Measurements from ENCODE around the gene ZSCAN5B. TPM values are rescaled to one million over a fixed set of nuclear protein-coding genes. Genes with fewer than 3 reads are reported as not detected.
"Not testable (repeated sequence)": the region's sequence is repeated elsewhere in the genome, so short reads cannot be mapped to it uniquely, and the experiment has no call there.

The ZSCAN5B gene
- total RNA-seq, 4 donors from 2014 or later: 1.2 TPM; not detected in 3

- H3K4me1 ChIP-seq: no peaks in the 10 kb centered on the region
- H3K27ac ChIP-seq (replicated peaks in 1 of 4): no peak overlapping the region
- H3K36me3 ChIP-seq: no peaks in the 10 kb centered on the region
- DNase-seq (ENCODE audit: extremely low spot score): no peak
- H3K4me3 ChIP-seq: no peak overlapping the region
- peaks cover 0 to 30% (median 0%) of the 10 kb centered on the region in 4 donors for H3K27me3 ChIP-seq
- 61% methylated on average over 12 of the region's 17 CpGs for WGBS
- intact Hi-C loops (cut with DNase I): no loop called here
- no peaks in the 10 kb centered on the region for H3K9me3 ChIP-seq
- TF ChIP-seq EP300 (IDR thresholded peaks at IDR 0.05): no peak
- no peak for TF ChIP-seq CTCF (IDR thresholded peaks at IDR 0.05)
- no peak for TF ChIP-seq POLR2A (IDR thresholded peaks at IDR 0.05; ENCODE audit: low read depth)
- no peak for TF ChIP-seq POLR2AphosphoS5 (IDR thresholded peaks at IDR 0.05)
Measured at GRCh38 chr19:56189785-56190184, 7.8 kb downstream of the ZSCAN5B start.

GRCh38 chr19:56177564-56178243, 19.9 kb downstream of the ZSCAN5B start:
- H3K27ac ChIP-seq (replicated peaks in 1 of 4): no peak overlapping the region
- H3K4me1 ChIP-seq: no peaks in the 10 kb centered on the region
- intact Hi-C loops (cut with DNase I): no loop called here
- no peaks in the 10 kb centered on the region for H3K9me3 ChIP-seq
- DNase-seq (ENCODE audit: extremely low spot score): no peak
- no peak overlapping the region for H3K4me3 ChIP-seq
- peaks cover 0 to 61% (median 0%) of the 10 kb centered on the region in 4 donors for H3K27me3 ChIP-seq
- H3K36me3 ChIP-seq: no peaks in the 10 kb centered on the region
- 69% methylated on average over 11 of the region's 11 CpGs for WGBS
- TF ChIP-seq POLR2AphosphoS5 (IDR thresholded peaks at IDR 0.05): no peak
- no peak for TF ChIP-seq CTCF (IDR thresholded peaks at IDR 0.05)
- TF ChIP-seq POLR2A (IDR thresholded peaks at IDR 0.05; ENCODE audit: low read depth): no peak
- no peak for TF ChIP-seq EP300 (IDR thresholded peaks at IDR 0.05)

DNA sequence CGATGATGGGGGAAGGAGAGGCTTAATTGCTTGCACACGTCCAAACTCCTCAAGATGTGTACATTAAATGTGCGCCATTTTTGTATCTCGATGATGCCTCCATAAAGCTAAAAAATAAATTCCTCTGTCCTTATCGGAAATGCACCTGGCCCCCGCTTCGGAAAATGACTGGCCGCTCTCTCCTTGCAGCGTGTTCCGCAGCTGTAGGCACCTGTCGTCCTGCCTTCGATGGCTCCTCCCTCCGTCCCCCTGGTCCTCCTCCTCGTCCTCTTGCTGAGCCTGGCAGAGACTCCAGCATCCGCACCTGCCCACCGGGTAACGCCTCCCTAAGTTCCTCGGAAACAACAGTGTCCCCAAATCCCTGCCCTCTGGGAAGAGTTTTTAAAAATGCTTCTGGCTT, 20.7 kb downstream of the ZSCAN5B start:
- Histone ChIP-seq H3K4me3 (no peak overlapping the region), H3K27ac (replicated peaks in 1 of 4) (no peak overlapping the region), H3K27me3 (peaks cover 0 to 53% (median 0%) of the 10 kb centered on the region in 4 donors), H3K9me3 (no peaks in the 10 kb centered on the region), H3K36me3 (no peaks in the 10 kb centered on the region), H3K4me1 (peaks cover 0 to 2% (median 0%) of the 10 kb centered on the region in 4 donors)
- intact Hi-C loops (cut with DNase I): no loop called here
- TF ChIP-seq POLR2A (IDR thresholded peaks at IDR 0.05; ENCODE audit: low read depth) (no peak), POLR2AphosphoS5 (IDR thresholded peaks at IDR 0.05) (no peak), CTCF (IDR thresholded peaks at IDR 0.05) (no peak), EP300 (IDR thresholded peaks at IDR 0.05) (no peak)
- DNase-seq (ENCODE audit: extremely low spot score): no peak
- 62% methylated on average over 18 of the region's 18 CpGs for WGBS

- H3K36me3 ChIP-seq; intact Hi-C loops (cut with DNase I); H3K9me3 ChIP-seq; H3K4me3 ChIP-seq; DNase-seq (ENCODE audit: extremely low spot score); H3K27ac ChIP-seq (replicated peaks in 1 of 4); H3K4me1 ChIP-seq: not testable (repeated sequence)
- no CpG with 5 or more reads among the region's 11 CpGs for WGBS
- peaks cover 0 to 47% (median 0%) of the 10 kb centered on the region in 4 donors for H3K27me3 ChIP-seq
Measured at GRCh38 chr19:56176310-56176709, 21.3 kb downstream of the ZSCAN5B start.

DNA sequence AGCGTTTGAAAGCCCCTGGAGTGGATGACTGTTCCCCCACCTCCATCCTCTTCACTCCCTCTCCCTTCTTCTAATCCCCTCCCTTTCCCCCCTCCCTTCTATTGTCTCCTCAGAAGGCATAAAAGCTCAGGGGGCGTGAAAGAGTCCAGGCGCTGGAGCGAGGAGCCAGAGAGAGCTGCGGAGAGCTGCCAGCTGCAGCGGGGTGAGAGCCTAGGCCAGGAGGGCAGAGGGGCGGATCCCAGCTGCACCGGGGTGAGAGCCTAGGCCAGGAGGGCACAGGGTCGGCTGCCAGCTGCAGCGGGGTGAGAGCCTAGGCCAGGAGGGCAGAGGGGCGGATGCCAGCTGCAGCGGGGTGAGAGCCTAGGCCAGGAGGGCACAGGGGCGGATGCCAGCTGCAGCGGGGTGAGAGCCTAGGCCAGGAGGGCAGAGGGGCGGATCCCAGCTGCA, 21.7 kb downstream of the ZSCAN5B start, which contains the start of gene GALP:
Gene GALP, plus strand, starts transcription at position 148 of the 447 bp plus-strand sequence. CDS start 1,101 bp downstream, outside the sequence.
- H3K36me3 ChIP-seq; DNase-seq (ENCODE audit: extremely low spot score); H3K27ac ChIP-seq (replicated peaks in 1 of 4); intact Hi-C loops (cut with DNase I); H3K4me3 ChIP-seq; H3K9me3 ChIP-seq; H3K4me1 ChIP-seq: not testable (repeated sequence)
- WGBS: 38% methylated on average over 12 of the region's 15 CpGs
- peaks cover 0 to 47% (median 0%) of the 10 kb centered on the region in 4 donors for H3K27me3 ChIP-seq

Data from esophagus muscularis mucosa (tissue), 4 donors.